ENCODE data around the gene EHMT2.

EHMT2 gene

GRCh38 chr6:31897612-31898382 is at the start of gene EHMT2:
TSS of gene EHMT2 (minus strand) at chr6:31897698. CDS start at chr6:31897677, 21 bp downstream.
- peak within 1 kb of the TSS; percentile 83 for H3K27ac ChIP-seq
- TF ChIP-seq, protein P1, sequence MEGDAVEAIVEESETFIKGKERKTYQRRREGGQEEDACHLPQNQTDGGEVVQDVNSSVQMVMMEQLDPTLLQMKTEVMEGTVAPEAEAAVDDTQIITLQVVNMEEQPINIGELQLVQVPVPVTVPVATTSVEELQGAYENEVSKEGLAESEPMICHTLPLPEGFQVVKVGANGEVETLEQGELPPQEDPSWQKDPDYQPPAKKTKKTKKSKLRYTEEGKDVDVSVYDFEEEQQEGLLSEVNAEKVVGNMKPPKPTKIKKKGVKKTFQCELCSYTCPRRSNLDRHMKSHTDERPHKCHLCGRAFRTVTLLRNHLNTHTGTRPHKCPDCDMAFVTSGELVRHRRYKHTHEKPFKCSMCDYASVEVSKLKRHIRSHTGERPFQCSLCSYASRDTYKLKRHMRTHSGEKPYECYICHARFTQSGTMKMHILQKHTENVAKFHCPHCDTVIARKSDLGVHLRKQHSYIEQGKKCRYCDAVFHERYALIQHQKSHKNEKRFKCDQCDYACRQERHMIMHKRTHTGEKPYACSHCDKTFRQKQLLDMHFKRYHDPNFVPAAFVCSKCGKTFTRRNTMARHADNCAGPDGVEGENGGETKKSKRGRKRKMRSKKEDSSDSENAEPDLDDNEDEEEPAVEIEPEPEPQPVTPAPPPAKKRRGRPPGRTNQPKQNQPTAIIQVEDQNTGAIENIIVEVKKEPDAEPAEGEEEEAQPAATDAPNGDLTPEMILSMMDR (conservative IDR thresholded peaks at IDR 0.05): peak; percentile 21

- no peak overlapping the region for H3K27ac ChIP-seq
- TF ChIP-seq, protein P1 (conservative IDR thresholded peaks at IDR 0.05): no peak
Measured at GRCh38 chr6:31947070-31947675, 49.7 kb upstream of the EHMT2 start.

DNA sequence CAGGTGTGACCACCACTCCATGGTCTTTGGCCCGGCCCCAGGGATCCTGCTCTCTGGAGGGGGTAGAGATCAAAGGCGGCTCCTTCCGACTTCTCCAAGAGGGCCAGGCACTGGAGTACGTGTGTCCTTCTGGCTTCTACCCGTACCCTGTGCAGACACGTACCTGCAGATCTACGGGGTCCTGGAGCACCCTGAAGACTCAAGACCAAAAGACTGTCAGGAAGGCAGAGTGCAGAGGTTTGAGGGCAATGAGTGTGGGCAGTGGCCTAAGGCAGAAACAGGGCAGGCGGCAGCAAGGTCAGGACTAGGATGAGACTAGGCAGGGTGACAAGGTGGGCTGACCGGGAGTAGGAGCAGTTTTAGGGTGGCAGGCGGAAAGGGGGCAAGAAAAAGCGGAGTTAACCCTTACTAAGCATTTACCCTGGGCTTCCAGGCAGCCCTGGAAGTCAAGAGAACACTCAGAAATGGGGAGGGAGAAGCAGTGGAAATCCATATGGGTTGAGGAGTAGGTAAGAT is 48.9 kb upstream of the EHMT2 start:
- TF ChIP-seq, protein P1 (conservative IDR thresholded peaks at IDR 0.05): no peak
- H3K27ac ChIP-seq: no peak overlapping the region

DNA sequence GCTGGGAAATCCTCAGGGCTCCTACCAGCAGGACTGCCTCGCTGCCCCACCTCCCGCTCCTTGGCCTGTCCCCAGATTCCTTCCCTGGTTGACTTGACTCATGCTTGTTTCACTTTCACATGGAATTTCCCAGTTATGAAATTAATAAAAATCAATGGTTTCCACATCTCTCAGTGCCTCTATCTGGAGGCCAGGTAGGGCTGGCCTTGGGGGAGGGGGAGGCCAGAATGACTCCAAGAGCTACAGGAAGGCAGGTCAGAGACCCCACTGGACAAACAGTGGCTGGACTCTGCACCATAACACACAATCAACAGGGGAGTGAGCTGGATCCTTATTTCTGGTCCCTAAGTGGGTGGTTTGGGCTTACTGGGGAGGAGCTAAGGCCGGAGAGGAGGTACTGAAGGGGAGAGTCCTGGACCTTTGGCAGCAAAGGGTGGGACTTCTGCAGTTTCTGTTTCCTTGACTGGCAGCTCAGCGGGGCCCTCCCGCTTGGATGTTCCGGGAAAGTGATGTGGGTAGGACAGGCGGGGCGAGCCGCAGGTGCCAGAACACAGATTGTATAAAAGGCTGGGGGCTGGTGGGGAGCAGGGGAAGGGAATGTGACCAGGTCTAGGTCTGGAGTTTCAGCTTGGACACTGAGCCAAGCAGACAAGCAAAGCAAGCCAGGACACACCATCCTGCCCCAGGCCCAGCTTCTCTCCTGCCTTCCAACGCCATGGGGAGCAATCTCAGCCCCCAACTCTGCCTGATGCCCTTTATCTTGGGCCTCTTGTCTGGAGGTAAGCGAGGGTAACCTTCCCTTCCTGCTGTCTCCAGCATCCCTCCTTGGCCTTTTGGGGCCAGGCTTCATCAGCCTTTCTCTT is 48.2 kb upstream of the EHMT2 start, which contains the start of gene CFB:
CFB (plus strand) TSS at position 589 of the 863 bp plus-strand sequence; CDS start at position 716, 127 bp downstream.
- no peak within 1 kb of the TSS for H3K27ac ChIP-seq

DNA sequence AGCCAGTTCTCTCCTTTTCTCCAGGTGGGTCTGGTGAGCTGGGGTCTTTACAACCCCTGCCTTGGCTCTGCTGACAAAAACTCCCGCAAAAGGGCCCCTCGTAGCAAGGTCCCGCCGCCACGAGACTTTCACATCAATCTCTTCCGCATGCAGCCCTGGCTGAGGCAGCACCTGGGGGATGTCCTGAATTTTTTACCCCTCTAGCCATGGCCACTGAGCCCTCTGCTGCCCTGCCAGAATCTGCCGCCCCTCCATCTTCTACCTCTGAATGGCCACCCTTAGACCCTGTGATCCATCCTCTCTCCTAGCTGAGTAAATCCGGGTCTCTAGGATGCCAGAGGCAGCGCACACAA is 47.6 kb upstream of the EHMT2 start:
- TF ChIP-seq, protein P1 (conservative IDR thresholded peaks at IDR 0.05): no peak
- H3K27ac ChIP-seq: no peak overlapping the region

More for the DNA sequence above, 48.2 kb upstream of the EHMT2 start, which contains the start of gene CFB:
- TF ChIP-seq, protein P1 (conservative IDR thresholded peaks at IDR 0.05): no peak

DNA sequence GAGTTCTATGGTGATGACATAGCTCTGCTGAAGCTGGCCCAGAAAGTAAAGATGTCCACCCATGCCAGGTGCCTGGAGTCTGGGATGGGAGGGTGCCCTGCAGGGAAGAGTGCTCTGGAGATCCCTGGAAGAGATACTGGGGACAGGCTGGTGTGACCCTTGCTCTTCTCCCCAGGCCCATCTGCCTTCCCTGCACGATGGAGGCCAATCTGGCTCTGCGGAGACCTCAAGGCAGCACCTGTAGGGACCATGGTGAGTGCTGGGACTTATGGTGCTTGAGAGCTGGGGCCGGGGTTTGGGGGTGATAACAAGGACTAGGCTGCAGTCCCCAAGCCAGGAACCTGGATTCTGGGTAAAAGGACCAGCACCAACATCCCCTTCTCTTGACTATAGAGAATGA is 46.2 kb upstream of the EHMT2 start:
- TF ChIP-seq, protein P1 (conservative IDR thresholded peaks at IDR 0.05): no peak

More for the DNA sequence above, 46.2 kb upstream of the EHMT2 start:
- H3K27ac ChIP-seq: no peak overlapping the region
